Endothelial cell of umbilical vein (primary cell): Measurements from ENCODE around the gene PNKD. TPM values are rescaled to one million over a fixed set of nuclear protein-coding genes. Genes with fewer than 3 reads are reported as not detected.

ENCODE experiments used
- BruUV-seq: library from RNA; stranded (reverse); fragments of 400-500 nt; replicated peaks from 2 replicates; lab custom pipeline; 2021; lab: Mats Ljungman, UMichigan
- CTCF ChIA-PET: fragments of 300-600, 350-600 bp; sonication (Branson Sonifier 250); formaldehyde crosslinking; loops from one replicate; lab custom pipeline; 2021; ENCODE audit warnings: antibody characterized with exemption, inconsistent platforms; lab: Charles Lee
- POLR2A ChIA-PET: fragments of 300-600, 350-600 bp; sonication (Branson Sonifier 250); formaldehyde crosslinking; loops from one replicate; lab custom pipeline; 2021; ENCODE audit warnings: antibody characterized with exemption, inconsistent platforms; lab: Charles Lee
- DNase-seq: peaks from one replicate; pipeline ENCODE4 v3.0.0-alpha.2; 2011; ENCODE audit warnings: low read depth, low spot score
- FAIRE-seq: peaks from 2 replicates; lab custom pipeline; 2011; peaks lifted over from hg19 to GRCh38; lab: Jason Lieb, UNC
- H2AFZ ChIP-seq: 2 replicates; pipeline ENCODE4 v1.6.0; 2012; ENCODE audit warnings: low read depth, low read length, control low read depth, inconsistent platforms
- H3K27ac ChIP-seq: 2 replicates; pipeline ENCODE4 v1.5.1; 2011; ENCODE audit warnings: low read depth, mild to moderate bottlenecking, control low read depth, low read length, moderate library complexity; ENCODE audit not compliant: insufficient read depth
- H3K27me3 ChIP-seq, 2 experiments: 2 replicates each; pipeline versions ENCODE4 v1.6.0 to v1.6.1; 2011; ENCODE audit warnings: low read length in 2 of 2, mixed read lengths in 1 of 2; ENCODE audit not compliant: control insufficient read depth in 2 of 2, insufficient read depth in 2 of 2
- H3K36me3 ChIP-seq, 2 experiments: 2 replicates in 1 of 2; 3 replicates in 1 of 2; pipeline ENCODE4 v1.5.1; 2011; ENCODE audit warnings: low read length in 2 of 2, mild to moderate bottlenecking in 1 of 2, moderate library complexity in 1 of 2; ENCODE audit not compliant: control insufficient read depth in 2 of 2, insufficient read depth in 2 of 2; ENCODE audit errors: extremely low read depth in 1 of 2
- H3K4me1 ChIP-seq: 3 replicates; pipeline ENCODE4 v1.5.1; 2011; ENCODE audit warnings: mild to moderate bottlenecking, low read length; ENCODE audit not compliant: control insufficient read depth, insufficient read depth; ENCODE audit errors: extremely low read depth
- H3K4me2 ChIP-seq: 2 replicates; pipeline ENCODE4 v1.6.1; 2011; ENCODE audit warnings: low read length, control low read depth, mixed read lengths; ENCODE audit not compliant: insufficient read depth
- H3K4me3 ChIP-seq, 3 experiments: fragments of 200-600 bp in 1 of 3; sonication (generic), shearing (Covaris generic) in 1 of 3; replicated peaks in 1 of 3; 2 replicates each; pipeline ENCODE4 v1.5.1; 2011 to 2016; ENCODE audit warnings: control low read depth in 3 of 3, low read length in 3 of 3, mild to moderate bottlenecking in 2 of 3, inconsistent platforms in 1 of 3, low read depth in 1 of 3, moderate library complexity in 1 of 3; ENCODE audit not compliant: insufficient read depth in 1 of 3
- H3K79me2 ChIP-seq: 2 replicates; pipeline ENCODE4 v1.6.0; 2012; ENCODE audit warnings: low read length, inconsistent platforms; ENCODE audit not compliant: control insufficient read depth, insufficient read depth
- H3K9ac ChIP-seq: replicated peaks from 2 replicates; pipeline ENCODE3; 2011; ENCODE audit warnings: low read length, control low read depth; ENCODE audit not compliant: insufficient read depth; ENCODE audit errors: extremely low read depth
- H3K9me1 ChIP-seq: replicated peaks from 3 replicates; pipeline ENCODE4 v1.6.0; 2011; ENCODE audit warnings: mild to moderate bottlenecking, low read length; ENCODE audit not compliant: control insufficient read depth, insufficient read depth; ENCODE audit errors: extremely low read depth
- H3K9me3 ChIP-seq: replicated peaks from 2 replicates; pipeline ENCODE4 v1.5.1; 2012; ENCODE audit warnings: low read length, inconsistent platforms; ENCODE audit not compliant: control insufficient read depth, insufficient read depth
- H4K20me1 ChIP-seq: replicated peaks from 2 replicates; pipeline ENCODE3; 2011; ENCODE audit warnings: mild to moderate bottlenecking, low read length; ENCODE audit not compliant: control insufficient read depth, insufficient read depth; ENCODE audit errors: extremely low read depth
- EZH2 ChIP-seq: IDR thresholded peaks from 2 replicates; pipeline ENCODE4 v1.6.1; 2012; ENCODE audit warnings: borderline replicate concordance, low read depth, mild to moderate bottlenecking, moderate library complexity, low read length, inconsistent platforms; ENCODE audit not compliant: severe bottlenecking
- FOS ChIP-seq: IDR thresholded peaks from 2 replicates; pipeline ENCODE4 v1.6.1; 2011; ENCODE audit warnings: mild to moderate bottlenecking, low read length, moderate library complexity, borderline replicate concordance; ENCODE audit not compliant: insufficient read depth
- GATA2 ChIP-seq: IDR thresholded peaks from 2 replicates; pipeline ENCODE4 v1.7.0; 2011; ENCODE audit warnings: low read depth, mild to moderate bottlenecking, moderate library complexity, mixed read lengths, low read length; ENCODE audit not compliant: insufficient read length, insufficient read depth
- JUN ChIP-seq: IDR thresholded peaks from 2 replicates; pipeline ENCODE4 v1.6.1; 2011; ENCODE audit warnings: borderline replicate concordance, low read depth; ENCODE audit not compliant: insufficient read length, insufficient read depth
- MYC ChIP-seq: IDR thresholded peaks from one replicate; pipeline ENCODE4 v1.6.1; 2011; ENCODE audit warnings: mild to moderate bottlenecking, low read depth, low read length
- POLR2A ChIP-seq: IDR thresholded peaks from 2 replicates; pipeline ENCODE4 v1.6.1; 2012; ENCODE audit warnings: low read depth, mild to moderate bottlenecking, control low read depth, low read length
- dilution Hi-C: fragments of 300-500 bp; cut with MboI; formaldehyde crosslinking; loops from one replicate; pipeline ENCODE4 v1.15.0; 2019; ENCODE audit warnings: low sequenced_read_pairs; ENCODE audit not compliant: extremely low pct_ligation_motif_present
- intact Hi-C: fragments of 100-400 bp; cut with micrococcal nuclease; formaldehyde crosslinking; loops from one replicate; pipeline ENCODE4 v1.10.0; 2022
- polyA plus RNA-seq, 4 experiments: library from polyadenylated mRNA; depleted of rRNA in 3 of 4; stranded (reverse) in 3 of 4; unstranded in 1 of 4; fragments of >200 nt; gene quantifications; 2 replicates each; pipeline versions ENCODE4 v1.2.1 to v1.2.3, GENCODE V29; 2011 to 2012; ENCODE audit warnings: missing spikeins in 1 of 4
- total RNA-seq: library from RNA; stranded (reverse); gene quantifications from 2 replicates; pipeline ENCODE4 v1.2.3, GENCODE V29; 2021
- TF ChIP-seq, protein P1 (sequence below): IDR thresholded peaks from 2 replicates; pipeline ENCODE4 v1.6.1; 2011; ENCODE audit not compliant: insufficient read depth, insufficient read length

Gene PNKD
- total and polyA plus RNA-seq, 2 donors (not counting 3 experiments of a cell fraction or from before 2014, with no cell fraction given): 56.1 to 88.3 TPM

DNA sequence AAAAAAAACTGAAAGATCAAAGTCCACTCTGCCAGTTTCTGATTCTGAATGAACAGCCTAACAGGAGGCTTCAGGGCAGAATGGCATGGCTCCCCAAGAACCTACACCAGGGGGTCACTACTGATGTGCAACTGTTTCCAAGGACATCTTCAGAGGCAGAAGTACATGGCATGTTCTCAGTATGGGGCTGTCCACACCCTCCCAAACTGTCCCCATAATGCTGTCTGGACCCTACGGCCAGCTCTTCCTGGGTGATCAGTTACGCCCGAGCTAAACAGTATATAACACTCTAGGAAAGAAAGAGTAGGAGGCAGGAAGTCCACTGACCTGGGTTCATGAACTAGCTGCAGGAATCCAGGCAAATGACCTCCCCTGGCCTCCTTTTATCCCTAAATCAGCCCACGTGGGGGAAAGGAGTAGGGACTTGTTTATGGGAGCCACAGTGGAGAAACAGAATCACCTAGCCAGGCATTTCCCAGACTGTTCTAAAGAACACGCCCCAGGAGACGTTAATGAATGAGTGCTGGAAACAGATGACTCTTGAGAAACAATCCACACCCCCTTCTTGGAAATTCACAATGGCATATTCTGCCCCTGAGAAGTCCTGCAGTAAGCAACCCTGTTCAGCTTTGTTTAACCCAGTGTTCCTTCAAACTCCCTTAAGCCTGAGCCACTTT, 19.5 kb downstream of the PNKD start:
- H3K27me3 ChIP-seq: no peaks in the 10 kb centered on the region
- FAIRE-seq (no peak), DNase-seq (peak; percentile 57)
- H3K9me3 ChIP-seq: no peaks in the 10 kb centered on the region
- peaks cover 60% of the 10 kb centered on the region for H3K79me2 ChIP-seq
- H3K4me1 ChIP-seq: peaks cover 77% of the 10 kb centered on the region
- H3K36me3 ChIP-seq: peaks cover 0 to 2% of the 10 kb centered on the region in 2 experiments
- H3K27ac ChIP-seq: peak overlapping the region; percentile 16
- intact Hi-C loops: no loop called here
- dilution Hi-C loops: no loop called here
- H3K9me1 ChIP-seq: no peaks in the 10 kb centered on the region
- CTCF ChIA-PET: interaction anchor here (1.1 to 3.5 kb wide), 4 partner anchors 17 to 106 kb away, joined by 3 to 51 read pairs (median 20); partner anchors contain the start of genes AAMP, CATIP and PNKD
- peak overlapping the region in 2 of 3 experiments; percentile 69 to 79 for H3K4me3 ChIP-seq
- TF ChIP-seq EZH2: no peak
- TF ChIP-seq, protein P1, sequence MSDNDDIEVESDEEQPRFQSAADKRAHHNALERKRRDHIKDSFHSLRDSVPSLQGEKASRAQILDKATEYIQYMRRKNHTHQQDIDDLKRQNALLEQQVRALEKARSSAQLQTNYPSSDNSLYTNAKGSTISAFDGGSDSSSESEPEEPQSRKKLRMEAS: no peak
- no peak for TF ChIP-seq POLR2A
- TF ChIP-seq JUN: no peak
- TF ChIP-seq MYC: no peak
- TF ChIP-seq GATA2: no peak
- no peak for TF ChIP-seq FOS
- no peaks in the 10 kb centered on the region for H4K20me1 ChIP-seq
- BruUV-seq: no TSS peak
- peak overlapping the region; percentile 77 for H3K9ac ChIP-seq
- POLR2A ChIA-PET: no interaction called here
- peak overlapping the region; percentile 84 for H3K4me2 ChIP-seq
- H2AFZ ChIP-seq: no peak overlapping the region
